Activated T-cell treated with anti-CD3 and anti-CD28 coated beads, Interleukin-2, amount 50 U/mL, for 24 hours (primary cell): ENCODE results near the gene MNT.
A peak's percentile ranks its signal among the peaks of the same experiment; 100 is the strongest.

Experiments
- DNase-seq: peaks from one replicate; pipeline ENCODE4 v3.0.0-alpha.2; 2020
- H3K27ac Mint-ChIP-seq: 2 replicates; pipeline ENCODE4 v1.8.0; 2020; ENCODE audit warnings: mild to moderate bottlenecking, mixed read lengths
- H3K27me3 Mint-ChIP-seq: 2 replicates; pipeline ENCODE4 v1.8.0; 2020; ENCODE audit warnings: mixed read lengths
- H3K36me3 Mint-ChIP-seq: 2 replicates; pipeline ENCODE4 v1.8.0; 2020; ENCODE audit warnings: low read depth, mixed read lengths
- H3K4me1 Mint-ChIP-seq: 2 replicates; pipeline ENCODE4 v1.8.0; 2020; ENCODE audit warnings: low read depth, mixed read lengths
- H3K4me3 Mint-ChIP-seq: 2 replicates; pipeline ENCODE4 v1.8.0; 2020; ENCODE audit warnings: mild to moderate bottlenecking, moderate library complexity, mixed read lengths
- H3K9me3 Mint-ChIP-seq: 2 replicates; pipeline ENCODE4 v1.8.0; 2020; ENCODE audit warnings: mixed read lengths

Gene MNT

DNA sequence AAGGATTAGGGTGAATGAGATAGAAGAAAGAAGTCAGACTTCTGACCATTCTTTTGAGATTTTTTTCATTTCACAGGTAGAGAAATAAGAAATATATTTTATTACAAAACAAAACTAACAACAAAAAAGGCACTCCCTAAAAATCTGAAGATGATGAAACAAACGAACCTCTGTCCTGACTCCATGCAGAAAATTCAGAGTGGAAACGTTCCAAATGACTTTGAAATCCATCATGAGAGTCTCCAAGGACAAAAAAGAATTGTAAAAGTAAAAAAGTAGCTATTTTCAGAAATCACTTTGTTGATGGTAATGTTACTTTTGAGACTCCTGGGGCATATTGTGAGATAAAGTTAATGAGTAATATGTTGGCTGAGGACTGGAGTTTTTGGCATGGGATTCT lies 26.4 kb upstream of the MNT start:
- Mint-ChIP-seq H3K27me3 (no peaks in the 10 kb centered on the region), H3K4me1 (no peaks in the 10 kb centered on the region), H3K9me3 (no peaks in the 10 kb centered on the region), H3K4me3 (no peak overlapping the region), H3K36me3 (peaks cover 44% of the 10 kb centered on the region), H3K27ac (peak overlapping the region; percentile 40)
- no peak for DNase-seq

DNA sequence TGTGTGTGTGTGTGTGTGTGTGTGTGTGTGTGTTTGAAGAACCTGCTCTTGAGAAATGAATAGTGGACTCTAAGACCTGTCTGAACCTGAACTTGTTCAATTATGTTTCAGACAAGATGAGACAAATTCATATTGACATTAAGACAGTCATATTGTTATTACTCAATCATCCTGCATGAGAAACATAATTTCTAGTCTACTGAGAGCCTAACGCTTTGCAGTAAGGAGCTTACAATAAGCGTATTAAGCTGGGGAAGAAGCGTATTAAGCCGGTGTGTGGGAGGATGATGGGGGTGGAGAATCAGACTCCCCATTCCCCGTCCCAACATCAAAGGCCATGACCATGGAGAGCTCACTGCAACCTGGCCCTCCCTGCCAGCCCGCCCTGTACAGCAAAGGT lies 22.4 kb upstream of the MNT start:
- no peaks in the 10 kb centered on the region for H3K4me1 Mint-ChIP-seq
- H3K9me3 Mint-ChIP-seq: no peaks in the 10 kb centered on the region
- no peak overlapping the region for H3K27ac Mint-ChIP-seq
- no peak for DNase-seq
- H3K36me3 Mint-ChIP-seq: peaks cover 71% of the 10 kb centered on the region
- no peak overlapping the region for H3K4me3 Mint-ChIP-seq
- no peaks in the 10 kb centered on the region for H3K27me3 Mint-ChIP-seq

DNA sequence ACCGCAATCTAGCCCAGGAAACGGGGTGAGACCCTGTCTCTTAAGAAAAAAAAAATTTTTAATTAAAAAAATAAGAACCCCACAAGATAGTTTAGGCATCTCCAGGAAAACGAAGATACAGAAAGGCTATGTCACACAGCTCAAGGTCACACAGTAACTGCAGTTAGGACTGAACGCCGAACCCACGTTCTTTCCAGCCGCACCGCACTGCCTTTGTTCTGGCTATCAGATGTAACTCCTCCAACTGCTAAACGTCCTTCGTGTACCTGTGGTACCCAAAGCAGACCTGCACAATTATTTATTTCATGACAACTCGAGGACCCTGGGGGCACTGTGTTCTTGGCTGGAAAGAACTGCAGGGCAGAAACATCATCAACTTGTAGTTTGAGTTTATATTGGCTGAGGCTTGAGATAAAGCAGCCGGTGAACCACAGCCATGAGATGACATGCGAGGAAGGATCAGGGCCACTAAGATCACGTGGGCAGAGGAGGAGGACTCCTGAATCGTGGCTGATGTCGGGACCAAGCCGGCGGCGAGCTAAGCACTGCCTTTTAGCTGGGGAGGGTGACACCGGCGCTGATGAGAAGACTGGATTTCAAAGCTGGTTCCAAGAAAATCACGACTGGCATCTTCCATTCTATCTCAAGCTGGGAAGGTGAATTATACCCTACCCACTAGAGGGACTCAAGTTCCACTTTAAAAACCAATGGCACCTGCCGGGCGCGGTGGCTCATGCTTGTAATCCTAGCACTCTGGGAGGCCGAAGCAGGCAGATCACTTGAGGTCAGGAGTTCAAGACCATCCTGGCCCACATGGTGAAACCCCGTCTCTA lies 20.7 kb upstream of the MNT start:
- H3K4me1 Mint-ChIP-seq: peaks cover 4% of the 10 kb centered on the region
- no peak overlapping the region for H3K27ac Mint-ChIP-seq
- no peaks in the 10 kb centered on the region for H3K27me3 Mint-ChIP-seq
- DNase-seq: no peak
- H3K36me3 Mint-ChIP-seq: peaks cover 73% of the 10 kb centered on the region
- no peak overlapping the region for H3K4me3 Mint-ChIP-seq
- H3K9me3 Mint-ChIP-seq: no peaks in the 10 kb centered on the region

DNA sequence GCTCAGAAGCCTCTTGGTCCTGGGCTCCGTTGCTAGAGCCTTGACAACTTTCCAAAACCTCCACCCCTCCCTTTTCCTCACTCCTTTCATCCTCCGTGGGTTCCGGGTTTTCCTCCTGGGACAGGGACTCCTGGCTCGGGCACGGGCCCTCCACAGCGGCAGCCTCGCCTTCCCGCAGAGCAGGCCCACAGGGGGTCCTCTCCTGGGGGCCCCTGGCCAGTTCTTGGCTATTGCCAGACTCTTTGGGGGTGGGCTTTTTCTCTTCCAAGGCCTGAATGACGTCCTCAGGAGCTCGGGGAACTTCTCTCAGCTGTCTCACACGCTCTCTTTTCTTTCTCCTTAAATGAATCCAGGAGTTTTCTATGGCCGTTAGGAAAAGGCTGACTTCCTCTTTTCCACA lies 19.3 kb upstream of the MNT start:
- H3K4me1 Mint-ChIP-seq: peaks cover 4% of the 10 kb centered on the region
- no peak overlapping the region for H3K4me3 Mint-ChIP-seq
- H3K27me3 Mint-ChIP-seq: no peaks in the 10 kb centered on the region
- no peaks in the 10 kb centered on the region for H3K9me3 Mint-ChIP-seq
- H3K27ac Mint-ChIP-seq: peak overlapping the region; percentile 33
- H3K36me3 Mint-ChIP-seq: peaks cover 74% of the 10 kb centered on the region
- DNase-seq: no peak

DNA sequence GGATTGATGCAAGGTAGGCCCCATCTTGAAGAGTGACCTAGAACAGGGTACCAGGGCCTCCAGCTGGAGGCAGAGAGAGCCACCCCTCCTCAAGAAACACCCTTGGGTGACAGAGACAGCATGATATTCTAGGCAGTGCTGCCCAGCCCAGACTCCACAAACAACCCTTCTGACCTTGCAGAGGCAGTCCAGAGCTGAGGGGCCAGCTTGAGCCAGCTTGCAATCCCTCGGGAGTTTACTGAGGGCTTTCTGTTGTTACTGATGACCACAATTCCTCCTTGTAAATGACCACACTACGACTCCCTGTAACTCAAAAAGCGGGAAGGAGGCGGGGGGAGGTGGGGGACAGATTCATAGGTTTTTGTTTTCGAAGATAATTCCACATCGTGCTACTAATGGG lies 18.6 kb upstream of the MNT start:
- H3K27ac Mint-ChIP-seq: peak overlapping the region; percentile 29
- no peaks in the 10 kb centered on the region for H3K27me3 Mint-ChIP-seq
- H3K4me3 Mint-ChIP-seq: no peak overlapping the region
- H3K36me3 Mint-ChIP-seq: peaks cover 77% of the 10 kb centered on the region
- peaks cover 4% of the 10 kb centered on the region for H3K4me1 Mint-ChIP-seq
- DNase-seq: no peak
- H3K9me3 Mint-ChIP-seq: no peaks in the 10 kb centered on the region

DNA sequence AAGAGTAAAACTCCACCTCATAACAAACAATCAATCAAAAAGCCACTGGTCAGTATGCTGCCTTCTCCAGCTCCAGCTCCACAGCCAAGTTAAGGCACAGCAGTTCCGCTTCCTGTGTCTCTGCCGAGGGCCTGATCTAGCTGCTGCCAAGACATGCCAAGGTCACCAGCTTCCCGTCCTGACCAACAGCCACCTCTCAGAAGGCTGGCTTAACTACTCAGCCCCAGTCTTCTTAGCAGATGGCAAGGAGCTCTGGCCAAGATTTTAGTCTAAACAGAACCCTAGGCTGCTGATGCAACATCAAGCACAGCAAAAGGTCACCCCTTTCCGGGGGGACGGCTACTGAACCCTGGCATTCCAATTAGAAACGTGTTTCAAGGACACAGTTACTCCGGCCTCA lies 17.7 kb upstream of the MNT start:
- Mint-ChIP-seq H3K4me1 (peaks cover 4% of the 10 kb centered on the region), H3K36me3 (peaks cover 84% of the 10 kb centered on the region), H3K4me3 (no peak overlapping the region), H3K27me3 (no peaks in the 10 kb centered on the region), H3K9me3 (no peaks in the 10 kb centered on the region), H3K27ac (peak overlapping the region; percentile 52)
- no peak for DNase-seq

DNA sequence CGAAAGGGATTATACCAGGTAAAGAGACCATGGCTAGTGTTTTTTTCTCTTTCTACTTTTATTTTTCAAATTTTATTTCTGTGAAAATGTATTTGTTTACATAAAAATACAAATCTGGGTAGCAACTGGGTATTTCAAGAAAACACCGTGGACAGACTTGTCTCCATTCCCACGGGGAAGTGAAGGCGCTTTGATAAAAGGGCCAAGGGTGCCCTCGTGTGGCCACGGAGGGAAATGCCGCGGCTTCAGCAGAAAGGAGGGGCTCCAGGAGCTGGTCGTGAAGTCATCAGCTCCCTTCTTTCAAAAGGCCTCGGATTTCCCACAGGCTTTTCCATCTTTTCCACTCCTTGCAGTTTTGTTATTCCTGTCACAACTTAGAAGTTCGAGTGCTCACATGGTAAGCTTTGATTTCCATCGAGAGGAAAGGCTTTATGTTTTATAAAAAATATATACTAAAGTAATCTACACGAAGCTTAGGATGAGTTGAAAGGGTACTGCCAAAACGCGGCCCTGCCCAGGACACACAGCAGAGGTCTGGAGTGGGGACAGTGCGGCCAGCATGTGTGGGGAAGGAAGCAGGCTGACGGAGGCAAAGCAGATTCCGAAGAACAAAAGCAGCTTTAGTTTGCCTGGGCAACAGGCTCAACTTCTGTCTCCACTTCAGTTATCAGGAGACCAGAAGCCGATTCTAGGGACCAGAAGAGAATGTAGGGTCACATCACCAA lies 15.3 kb upstream of the MNT start:
- Mint-ChIP-seq H3K27me3 (no peaks in the 10 kb centered on the region), H3K36me3 (peaks cover 82% of the 10 kb centered on the region), H3K4me1 (peaks cover 4% of the 10 kb centered on the region), H3K4me3 (no peak overlapping the region), H3K27ac (peak overlapping the region; percentile 76), H3K9me3 (no peaks in the 10 kb centered on the region)
- DNase-seq: peak; percentile 90

DNA sequence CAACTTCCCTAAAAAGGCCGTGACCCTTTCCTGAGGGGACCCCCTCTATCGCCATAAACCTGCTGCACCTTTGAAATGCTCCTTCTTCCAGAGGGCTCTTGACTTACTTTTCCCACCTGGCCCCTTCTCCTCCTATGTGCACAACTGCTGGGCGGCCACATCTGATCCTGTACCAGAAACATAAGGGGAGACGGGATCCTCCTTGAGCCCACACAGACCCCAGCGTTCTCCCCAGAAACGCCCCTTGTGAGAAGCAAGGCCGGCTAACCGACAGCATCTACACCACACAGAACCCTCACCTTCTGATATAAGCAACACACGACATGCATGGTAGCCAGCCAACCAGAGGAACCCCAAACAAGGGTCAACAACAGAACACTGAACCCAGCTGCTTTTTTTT lies 14.2 kb upstream of the MNT start:
- H3K9me3 Mint-ChIP-seq: no peaks in the 10 kb centered on the region
- no peak for DNase-seq
- no peak overlapping the region for H3K4me3 Mint-ChIP-seq
- peaks cover 4% of the 10 kb centered on the region for H3K4me1 Mint-ChIP-seq
- peak overlapping the region; percentile 26 for H3K27ac Mint-ChIP-seq
- H3K36me3 Mint-ChIP-seq: peaks cover 80% of the 10 kb centered on the region
- H3K27me3 Mint-ChIP-seq: no peaks in the 10 kb centered on the region

DNA sequence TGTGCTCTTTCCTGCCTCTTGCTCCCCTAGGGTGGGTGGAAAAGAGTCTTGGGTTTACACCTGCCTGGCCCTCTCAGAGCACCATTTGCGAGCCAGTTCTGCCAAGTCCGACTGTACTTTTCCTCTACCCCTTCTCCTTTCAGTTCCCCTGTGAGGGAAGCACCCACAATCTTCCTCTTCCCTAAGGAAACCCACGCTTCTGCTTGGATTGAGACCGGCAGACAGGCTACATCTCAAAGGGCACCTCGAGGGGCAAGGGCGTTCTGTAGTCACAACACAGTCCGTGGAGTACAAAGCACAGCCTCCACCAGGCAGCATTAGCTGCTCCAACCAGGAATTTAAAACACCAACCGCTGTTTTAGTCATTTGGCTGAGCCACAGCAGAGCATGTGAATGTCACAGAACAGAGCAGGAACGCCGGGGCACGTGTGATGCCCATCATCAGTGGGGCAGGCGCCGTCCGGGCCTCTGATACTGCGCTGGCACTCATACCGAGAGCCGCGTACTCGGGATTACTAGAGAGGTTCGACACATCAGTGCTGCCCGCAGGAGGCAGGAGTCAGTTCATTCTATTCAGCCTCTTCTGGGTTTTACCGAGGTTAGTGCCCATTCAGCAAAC lies 13.7 kb upstream of the MNT start:
- H3K4me1 Mint-ChIP-seq: peaks cover 4% of the 10 kb centered on the region
- H3K27ac Mint-ChIP-seq: peak overlapping the region; percentile 57
- no peaks in the 10 kb centered on the region for H3K27me3 Mint-ChIP-seq
- H3K4me3 Mint-ChIP-seq: no peak overlapping the region
- peaks cover 74% of the 10 kb centered on the region for H3K36me3 Mint-ChIP-seq
- no peak for DNase-seq
- H3K9me3 Mint-ChIP-seq: no peaks in the 10 kb centered on the region

DNA sequence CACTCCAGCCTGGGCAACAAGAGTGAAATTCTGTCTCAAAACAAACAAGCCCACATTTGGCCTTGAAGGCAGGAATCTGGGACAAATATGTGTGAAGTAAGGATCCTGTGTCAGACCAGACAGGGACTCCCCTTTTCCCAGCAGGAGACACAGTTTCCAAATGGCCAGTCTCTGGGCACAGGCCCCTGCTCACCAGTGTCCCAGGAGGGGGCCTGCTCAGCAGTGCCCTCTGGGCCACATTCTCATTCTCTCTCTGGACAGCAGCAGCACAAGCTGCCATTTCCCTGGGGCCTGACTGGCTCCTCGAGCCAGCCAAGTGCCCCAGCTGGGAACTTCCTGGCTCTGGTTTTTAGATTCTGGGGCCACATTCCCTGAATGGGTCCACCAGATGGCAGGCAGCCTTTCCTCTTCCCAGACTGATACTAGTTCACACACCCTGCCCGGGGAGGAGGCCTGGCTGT lies 11.7 kb upstream of the MNT start:
- Mint-ChIP-seq H3K36me3 (peaks cover 55% of the 10 kb centered on the region), H3K4me1 (peaks cover 2% of the 10 kb centered on the region), H3K4me3 (no peak overlapping the region), H3K27ac (peak overlapping the region; percentile 44), H3K27me3 (no peaks in the 10 kb centered on the region), H3K9me3 (no peaks in the 10 kb centered on the region)
- no peak for DNase-seq

DNA sequence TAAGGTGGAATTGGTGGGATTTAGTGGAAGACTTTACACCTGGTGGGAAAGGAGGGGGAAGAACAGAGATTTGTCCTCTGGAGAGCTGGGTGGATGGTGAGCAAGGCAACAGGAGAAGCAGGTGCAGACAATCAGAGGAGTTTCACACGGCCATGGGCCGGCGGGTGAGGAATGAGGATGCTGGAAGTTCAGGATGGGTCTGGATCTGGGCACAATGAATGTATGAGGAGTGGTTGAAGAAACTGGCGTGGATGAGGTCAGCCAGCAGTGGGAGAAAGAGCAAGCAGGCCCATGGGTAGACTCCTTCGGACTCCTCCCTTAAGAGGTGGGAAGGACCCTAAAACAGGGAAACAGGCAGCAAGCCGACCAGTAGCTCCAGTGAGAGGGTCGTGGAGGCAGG lies 10.1 kb upstream of the MNT start:
- H3K36me3 Mint-ChIP-seq: peaks cover 50% of the 10 kb centered on the region
- H3K4me1 Mint-ChIP-seq: peaks cover 12% of the 10 kb centered on the region
- no peaks in the 10 kb centered on the region for H3K9me3 Mint-ChIP-seq
- no peak overlapping the region for H3K27ac Mint-ChIP-seq
- no peaks in the 10 kb centered on the region for H3K27me3 Mint-ChIP-seq
- no peak overlapping the region for H3K4me3 Mint-ChIP-seq
- no peak for DNase-seq

DNA sequence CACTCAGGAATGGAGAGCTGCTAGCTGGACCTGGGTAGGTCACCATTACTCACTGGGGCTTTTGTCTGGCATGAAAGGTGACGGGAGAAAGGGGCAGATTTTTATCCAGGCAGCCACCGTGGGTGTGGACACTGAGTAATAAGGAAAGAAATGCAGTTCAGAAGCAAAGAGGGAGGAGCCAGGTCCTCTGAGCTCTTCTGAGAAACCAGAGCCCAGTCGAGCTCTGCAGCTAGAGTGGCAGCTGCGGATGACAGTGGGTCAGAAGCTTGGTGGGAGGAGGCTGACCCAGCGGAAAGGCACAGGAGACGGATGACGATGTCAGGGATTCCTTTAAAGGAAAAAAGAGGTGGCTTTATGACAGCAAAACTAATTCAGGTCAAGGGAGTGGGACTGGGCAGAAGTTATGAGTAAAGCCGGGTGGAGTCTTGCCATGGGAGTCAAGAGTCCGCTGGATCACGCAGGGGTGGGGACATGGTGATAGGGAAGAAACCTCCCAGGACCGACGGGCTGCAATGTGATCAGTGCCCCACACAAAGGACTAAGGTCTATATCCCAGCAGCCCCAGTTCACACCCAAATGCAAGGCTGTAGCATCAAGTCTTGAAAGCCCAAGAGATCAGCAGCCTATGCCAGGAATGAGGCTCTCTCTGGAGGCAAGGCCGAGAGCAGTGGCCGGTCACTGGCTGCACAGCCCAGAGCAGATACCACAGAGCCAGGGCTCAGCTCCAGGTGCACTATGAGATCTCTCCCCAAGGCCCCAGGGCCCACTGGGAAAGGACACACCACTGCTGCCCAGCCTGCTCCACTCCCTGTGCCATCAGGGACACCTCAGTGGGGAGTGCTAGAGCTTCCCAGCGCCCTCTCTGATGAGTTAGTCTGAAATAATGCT lies 6.3 kb upstream of the MNT start:
- Mint-ChIP-seq H3K36me3 (peaks cover 33% of the 10 kb centered on the region), H3K27me3 (no peaks in the 10 kb centered on the region), H3K27ac (peak overlapping the region; percentile 88), H3K4me1 (peaks cover 34% of the 10 kb centered on the region), H3K9me3 (no peaks in the 10 kb centered on the region), H3K4me3 (no peak overlapping the region)
- DNase-seq: no peak

DNA sequence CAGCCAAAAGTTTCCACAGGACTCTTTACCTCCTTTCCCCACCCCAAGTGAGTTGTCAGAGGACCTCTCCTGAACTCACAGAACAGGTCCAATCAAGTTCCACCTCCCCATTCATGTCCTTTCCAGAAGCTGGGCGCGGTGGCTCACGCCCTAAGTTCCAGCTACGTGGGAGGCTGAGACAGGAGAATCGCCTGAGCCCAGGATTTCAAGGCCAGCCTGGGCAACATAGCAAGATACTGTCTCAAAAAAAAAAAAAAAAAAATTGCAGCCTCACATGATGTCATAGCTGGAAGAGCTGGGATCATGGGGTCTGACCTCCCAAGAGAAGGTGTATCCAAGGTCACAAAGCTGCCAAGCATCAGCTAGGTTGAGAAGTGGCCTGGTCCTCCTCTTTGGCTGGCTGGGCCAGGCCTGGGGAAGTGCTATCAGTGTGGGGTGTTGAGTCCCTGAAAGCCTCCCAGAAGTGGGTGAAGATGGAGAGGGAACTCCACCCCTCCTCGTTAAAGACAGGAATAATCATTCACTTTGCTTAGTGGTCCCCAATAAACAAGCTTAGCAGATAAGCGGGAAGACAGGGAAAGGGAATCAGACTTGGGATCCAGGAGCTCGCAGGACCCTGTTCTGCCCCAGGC lies 5.5 kb upstream of the MNT start:
- Mint-ChIP-seq H3K27me3 (no peaks in the 10 kb centered on the region), H3K4me3 (no peak overlapping the region), H3K36me3 (peaks cover 33% of the 10 kb centered on the region), H3K27ac (peak overlapping the region; percentile 88), H3K9me3 (no peaks in the 10 kb centered on the region), H3K4me1 (peaks cover 39% of the 10 kb centered on the region)
- DNase-seq: no peak
